Measurements from ENCODE around the gene C5orf34. TPM values are rescaled to one million over a fixed set of nuclear protein-coding genes. Genes with fewer than 3 reads are reported as not detected.

The C5orf34 gene
- total and polyA plus RNA-seq, 9 of the 15 experiments (the other 6 are each of a cell fraction or from before 2014, with no cell fraction given), result 13.2 to 32.6 (median 20.7) TPM

DNA sequence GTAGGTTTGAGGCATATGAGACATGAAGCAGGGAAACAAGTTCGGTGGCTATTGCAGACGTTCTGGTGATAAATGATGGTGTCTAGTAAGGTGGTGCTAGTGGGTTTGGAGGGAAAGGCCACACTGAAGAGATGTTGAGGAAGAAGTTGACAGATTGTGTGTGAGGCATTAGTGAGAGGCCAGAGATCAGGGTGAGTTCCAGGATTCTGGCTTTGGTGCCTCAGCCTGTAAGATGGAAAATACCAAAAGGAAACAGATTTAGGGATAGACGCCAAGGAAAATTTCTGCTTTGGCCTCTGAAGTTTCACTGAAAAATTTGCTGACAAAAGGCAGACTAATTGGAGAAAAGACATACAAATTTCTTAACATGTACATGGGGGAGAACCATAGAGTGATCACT lies 48.4 kb upstream of the C5orf34 start:
- CTCF ChIA-PET (ENCODE audit: low intra/inter-chr PET ratio), result no interaction called here
- no peaks in the 10 kb centered on the region for H3K27me3 ChIP-seq (ENCODE audit: control insufficient read depth in 2 of 2, insufficient read depth in 2 of 2, low read length in 2 of 2)
- no peaks in the 10 kb centered on the region for H3K9me3 ChIP-seq (replicated peaks; ENCODE audit: control insufficient read depth, insufficient read depth, low read depth, low read length)
- no peak for FAIRE-seq
- H3K4me2 ChIP-seq (ENCODE audit: insufficient read depth, low read length), result no peak overlapping the region
- no peak overlapping the region for H3K9ac ChIP-seq (ENCODE audit: insufficient read depth in 1 of 2, low read depth in 2 of 2, low read length in 2 of 2)
- H3K27ac ChIP-seq (ENCODE audit: extremely low read depth, low read depth, low read length), result no peak overlapping the region
- DNase-seq (ENCODE audit: extremely low read depth in 1 of 4, low spot score in 3 of 4), result no peak
- in situ Hi-C loops (cut with MboI), result no loop called here
- peaks cover 0 to 6% of the 10 kb centered on the region in 2 experiments; a peak in 1 of 5 replicates for H3K4me1 ChIP-seq (replicated peaks in 1 of 2; ENCODE audit: control insufficient read depth in 2 of 2, insufficient read depth in 2 of 2, low read length in 2 of 2)
- H3K9me1 ChIP-seq (ENCODE audit: control insufficient read depth, insufficient read depth, low read length), result no peaks in the 10 kb centered on the region
- BruUV-seq (replicated peaks), result no TSS peak
- intact Hi-C loops (cut with micrococcal nuclease), result no loop called here
- H3K79me2 ChIP-seq (ENCODE audit: control insufficient read depth, insufficient read depth, low read length), result no peaks in the 10 kb centered on the region
- H4K20me1 ChIP-seq (replicated peaks; ENCODE audit: control insufficient read depth, insufficient read depth, low read length), result no peaks in the 10 kb centered on the region
- TF ChIP-seq ATF7 (IDR thresholded peaks at IDR 0.05), result no peak
- no peak for TF ChIP-seq CBX3 (IDR thresholded peaks at IDR 0.05; ENCODE audit: borderline replicate concordance in 1 of 2, low read length in 2 of 2)
- TF ChIP-seq RBM14 (IDR thresholded peaks at IDR 0.05; ENCODE audit: borderline replicate concordance, insufficient read depth, low read depth, low read length), result no peak
- TF ChIP-seq PML (IDR thresholded peaks at IDR 0.05; ENCODE audit: low read length), result no peak
- TF ChIP-seq SREBF2 (CRISPR knock-in tag; IDR thresholded peaks at IDR 0.05), result no peak
- TF ChIP-seq MEIS2 (IDR thresholded peaks at IDR 0.05; ENCODE audit: partially characterized antibody), result no peak
- no peak overlapping the region for H3K4me3 ChIP-seq
- no peaks in the 10 kb centered on the region for H3K36me3 ChIP-seq (ENCODE audit: control insufficient read depth, insufficient read depth, low read length)
- WGBS (ENCODE audit: insufficient coverage, low coverage, missing lambda C conversion rate), result 46% methylated on average over 3 of the region's 3 CpGs
- POLR2A ChIA-PET, result no interaction called here
- H2AFZ ChIP-seq (ENCODE audit: low read depth, low read length), result peak overlapping the region; percentile 21; the same call in 1 of the 2 replicates
- ATAC-seq, result no peak

DNA sequence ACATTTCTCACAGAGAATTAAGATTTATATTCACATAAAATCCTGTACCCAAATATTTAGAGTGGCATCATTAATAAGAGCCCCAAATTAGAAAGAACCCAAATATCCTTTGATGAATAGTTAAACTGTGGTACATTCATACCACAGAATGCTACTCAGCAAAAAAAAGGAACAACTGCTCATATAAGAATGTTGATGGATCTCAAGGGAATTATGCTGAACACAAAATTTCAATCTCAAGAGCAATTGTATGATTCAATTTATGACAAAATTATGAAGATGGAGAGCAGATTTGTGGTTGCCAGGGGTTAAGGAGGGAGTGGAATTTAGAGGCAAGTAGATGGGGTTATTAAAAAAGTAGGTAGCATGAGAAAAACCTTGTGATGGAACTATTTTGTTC lies 46.4 kb upstream of the C5orf34 start:
- CTCF ChIA-PET (ENCODE audit: low intra/inter-chr PET ratio), result no interaction called here
- no peak overlapping the region for H3K4me2 ChIP-seq (ENCODE audit: insufficient read depth, low read length)
- no peak overlapping the region for H3K27ac ChIP-seq (ENCODE audit: extremely low read depth, low read depth, low read length)

More for the DNA sequence above, 46.4 kb upstream of the C5orf34 start:
- Histone ChIP-seq H3K27me3 (ENCODE audit: control insufficient read depth in 2 of 2, insufficient read depth in 2 of 2, low read length in 2 of 2) (no peaks in the 10 kb centered on the region), H3K9me3 (replicated peaks; ENCODE audit: control insufficient read depth, insufficient read depth, low read depth, low read length) (no peaks in the 10 kb centered on the region), H2AFZ (ENCODE audit: low read depth, low read length) (no peak overlapping the region), H3K9ac (ENCODE audit: insufficient read depth in 1 of 2, low read depth in 2 of 2, low read length in 2 of 2) (no peak overlapping the region), H3K4me3 (no peak overlapping the region), H3K79me2 (ENCODE audit: control insufficient read depth, insufficient read depth, low read length) (peaks cover 4% of the 10 kb centered on the region), H3K9me1 (ENCODE audit: control insufficient read depth, insufficient read depth, low read length) (no peaks in the 10 kb centered on the region), H4K20me1 (replicated peaks; ENCODE audit: control insufficient read depth, insufficient read depth, low read length) (no peaks in the 10 kb centered on the region), H3K4me1 (replicated peaks in 1 of 2; ENCODE audit: control insufficient read depth in 2 of 2, insufficient read depth in 2 of 2, low read length in 2 of 2) (peaks cover 8% of the 10 kb centered on the region in 2 experiments; a peak in 4 of 5 replicates), H3K36me3 (ENCODE audit: control insufficient read depth, insufficient read depth, low read length) (no peaks in the 10 kb centered on the region)
- no peak for ATAC-seq
- no TSS peak for BruUV-seq (replicated peaks)
- no peak for FAIRE-seq
- intact Hi-C loops (cut with micrococcal nuclease) (no loop called here), in situ Hi-C loops (cut with MboI) (no loop called here)
- 0 out of 2 replicates have a peak, but pooled peaks have one; percentile 20 for TF ChIP-seq MAFG (tag; conservative IDR thresholded peaks at IDR 0.05)
- TF ChIP-seq MAFF (IDR thresholded peaks at IDR 0.05; ENCODE audit: low read length), result peak; percentile 0; the same call in 1 of the 2 replicates
- TF ChIP-seq C11orf30 (IDR thresholded peaks at IDR 0.05; ENCODE audit: low read depth), result peak; percentile 48
- TF ChIP-seq ZNF445 (CRISPR knock-in tag; IDR thresholded peaks at IDR 0.05; ENCODE audit: low read depth), result no peak
- no peak for TF ChIP-seq ARID2 (IDR thresholded peaks at IDR 0.05)
- TF ChIP-seq ZNF316 (IDR thresholded peaks at IDR 0.05), result peak; percentile 40; the same call in 1 of the 2 replicates
- POLR2A ChIA-PET, result interaction anchor here (1.8 kb wide), 1 partner anchor 41 kb away, joined by 5 read pairs; the partner anchor contains the start of gene NNT
- DNase-seq (ENCODE audit: extremely low read depth in 1 of 4, low spot score in 3 of 4), result no peak

All from K562 (cell line).